ENCODE results near the gene SDF2L1.

GRCh38 chr22:21632931-21633330 lies 9.2 kb upstream of the SDF2L1 start:
- no peak for TF ChIP-seq MXI1 (IDR thresholded peaks at IDR 0.05; ENCODE audit: low read depth, low read length)
- no peak for TF ChIP-seq SKIL (IDR thresholded peaks at IDR 0.05; ENCODE audit: low read depth, poor library complexity, severe bottlenecking)

Measured in GM12878 (cell line).